HUDEP-2 (cell line): Measurements from ENCODE around the gene RIMS1.

Experiments used
- DNase-seq, 76 experiments: peaks; one replicate each; lab custom pipeline; 2025; ENCODE audit not compliant: unreplicated experiment in 76 of 76; lab: John Stamatoyannopoulos, UW

RIMS1 gene

DNA sequence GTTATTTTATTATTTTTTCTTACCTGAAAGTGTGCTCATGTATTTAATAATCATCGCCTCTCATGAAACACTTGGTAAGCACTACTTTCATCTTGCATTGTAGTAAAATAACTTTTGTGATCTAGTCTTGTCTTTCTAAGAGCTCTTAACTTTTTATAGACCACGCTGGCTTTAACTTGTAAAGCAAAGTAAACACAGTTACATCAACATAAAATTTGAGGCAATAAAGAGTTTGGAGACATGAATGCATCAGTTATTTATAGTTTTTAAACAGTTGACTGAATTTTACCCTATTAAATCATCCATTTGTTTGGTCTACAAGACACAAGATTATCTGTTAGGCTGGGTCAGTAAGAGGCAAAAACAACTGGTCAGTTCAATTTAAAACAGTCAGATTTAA lies 517.1 kb downstream of the RIMS1 start:
- no peak for DNase-seq

DNA sequence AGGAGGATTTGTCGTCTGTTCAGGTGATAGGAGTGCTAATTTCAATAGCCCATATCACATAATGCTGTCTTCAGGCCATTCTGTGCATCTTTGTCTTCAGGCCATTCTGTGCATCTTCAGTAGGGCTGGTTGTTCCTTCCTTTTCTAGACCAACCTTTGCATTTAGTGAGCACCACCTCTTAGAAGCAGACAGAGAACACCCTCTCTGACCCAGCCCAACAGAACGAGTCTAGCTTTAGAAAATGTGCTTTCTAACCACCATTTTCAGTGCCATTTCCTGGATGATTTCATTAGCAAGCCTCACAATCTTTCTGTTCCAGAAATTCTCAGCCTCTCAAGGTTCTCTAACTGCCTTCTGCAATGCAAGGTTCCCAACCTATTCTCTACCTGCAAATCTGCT lies 520.2 kb downstream of the RIMS1 start:
- DNase-seq, result no peak

DNA sequence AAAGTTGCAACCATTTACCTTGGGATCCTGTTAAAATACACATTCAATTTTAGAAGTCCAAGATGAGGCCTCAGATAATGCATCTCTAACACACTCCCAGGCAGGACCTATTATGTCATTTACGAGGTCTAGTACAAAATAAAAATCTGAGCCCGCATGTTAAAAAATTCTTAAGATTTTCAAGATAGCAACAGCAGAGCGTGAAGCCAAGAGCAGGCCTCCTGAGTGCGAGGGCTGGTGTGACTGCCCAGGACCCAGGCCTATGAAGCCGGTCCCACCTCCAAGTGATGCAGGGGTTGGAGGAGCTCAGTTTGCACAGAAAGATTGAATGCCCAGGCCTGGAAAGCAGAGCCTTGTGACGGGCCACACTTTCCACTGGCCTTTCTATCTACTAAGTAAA lies 524.4 kb downstream of the RIMS1 start:
- DNase-seq, result no peak

DNA sequence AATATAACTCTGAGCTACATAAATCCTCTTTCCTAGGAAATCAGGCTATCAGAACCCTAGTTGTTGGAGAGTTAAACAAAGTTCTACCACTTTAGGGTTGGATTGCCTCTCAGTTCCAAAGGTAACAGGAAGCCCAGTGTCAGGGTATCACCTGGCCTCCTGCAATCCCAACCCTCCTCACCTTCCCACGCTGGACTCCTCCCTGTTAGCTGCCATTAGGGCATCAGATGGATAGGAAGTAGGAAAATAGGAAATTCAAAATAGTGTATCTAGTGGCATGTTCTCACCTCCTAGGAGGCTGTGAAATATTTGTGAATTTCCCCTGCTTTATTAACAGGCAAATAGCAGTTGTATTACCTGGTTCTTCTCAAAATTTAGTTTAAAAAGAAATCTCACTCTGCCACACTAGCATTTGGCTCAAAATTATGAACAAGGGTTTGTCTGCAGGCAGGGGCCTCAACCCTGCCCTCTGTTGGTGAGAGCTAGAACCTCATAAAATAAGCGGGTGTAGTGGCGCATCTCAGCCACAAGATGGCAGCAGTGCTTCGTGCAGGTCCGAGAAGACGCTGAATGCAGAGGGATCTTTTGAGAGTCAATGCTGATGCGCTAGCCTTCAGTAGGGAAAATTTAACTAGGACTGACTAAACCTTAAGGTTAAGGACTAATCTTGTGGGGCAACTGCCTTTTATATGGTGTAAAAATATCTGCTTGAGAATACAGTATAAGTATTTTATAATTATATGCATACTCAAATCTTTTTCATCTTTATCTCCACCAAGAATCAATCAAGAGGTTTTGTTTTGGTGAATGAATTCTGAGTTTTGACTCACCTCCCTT lies 525.7 kb downstream of the RIMS1 start:
- peak in 68 of 76 experiments; percentile 4 to 90 (median 70) for DNase-seq

DNA sequence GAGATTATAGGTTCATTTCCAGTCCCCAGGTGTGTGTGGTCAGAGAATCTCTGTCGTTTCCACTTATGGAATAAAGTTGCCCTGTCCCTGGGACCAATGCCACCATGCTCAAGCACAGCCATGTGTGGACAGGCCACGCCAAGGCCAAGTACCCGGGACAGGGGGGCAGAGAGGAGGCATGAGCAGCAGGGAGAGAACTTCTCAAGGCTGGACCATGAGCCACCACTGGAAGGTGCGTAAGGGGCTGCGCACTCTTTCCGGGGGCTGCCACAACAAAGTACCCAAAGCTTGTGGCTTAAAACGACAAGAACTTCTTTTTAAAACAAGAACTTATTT lies 526.3 kb downstream of the RIMS1 start:
- DNase-seq, result no peak

DNA sequence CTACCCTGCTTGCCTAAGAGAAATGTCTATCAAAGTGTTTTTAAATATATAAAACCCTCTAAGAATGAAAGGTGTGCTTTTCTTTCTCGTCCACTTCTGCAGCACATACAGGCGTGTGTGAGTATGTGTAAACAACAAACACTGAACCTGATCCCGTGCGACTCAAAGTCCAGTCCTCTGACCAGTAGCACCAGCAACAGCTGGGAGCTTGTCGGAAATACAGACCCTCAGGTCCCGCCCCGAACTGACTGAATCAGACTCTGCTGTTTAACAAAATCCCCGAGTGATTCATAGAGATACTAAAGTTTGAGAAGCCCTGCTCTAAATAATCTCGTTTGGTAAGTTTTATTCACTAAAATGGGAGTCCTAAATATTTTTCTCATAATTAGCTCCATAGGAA lies 527.5 kb downstream of the RIMS1 start:
- no peak for DNase-seq

DNA sequence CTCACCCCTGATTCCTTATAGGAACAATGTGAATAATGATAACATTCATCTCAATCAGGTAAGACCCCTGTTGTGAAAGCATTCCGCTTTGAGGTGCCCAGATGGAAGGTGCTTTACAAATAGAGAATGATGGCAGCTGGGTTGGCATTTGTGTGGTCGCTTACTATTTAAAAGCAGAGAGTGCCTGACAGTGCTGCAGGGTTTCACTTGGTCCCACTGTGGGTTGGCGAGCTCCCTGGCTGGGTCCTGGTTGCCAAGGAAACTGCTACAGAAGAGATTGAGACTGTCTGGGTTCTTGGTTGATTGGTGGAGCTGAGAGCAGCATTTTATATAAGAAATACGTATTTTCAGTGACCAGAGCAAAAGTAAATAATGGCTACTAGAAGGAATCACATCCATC lies 528.3 kb downstream of the RIMS1 start:
- DNase-seq, result no peak

DNA sequence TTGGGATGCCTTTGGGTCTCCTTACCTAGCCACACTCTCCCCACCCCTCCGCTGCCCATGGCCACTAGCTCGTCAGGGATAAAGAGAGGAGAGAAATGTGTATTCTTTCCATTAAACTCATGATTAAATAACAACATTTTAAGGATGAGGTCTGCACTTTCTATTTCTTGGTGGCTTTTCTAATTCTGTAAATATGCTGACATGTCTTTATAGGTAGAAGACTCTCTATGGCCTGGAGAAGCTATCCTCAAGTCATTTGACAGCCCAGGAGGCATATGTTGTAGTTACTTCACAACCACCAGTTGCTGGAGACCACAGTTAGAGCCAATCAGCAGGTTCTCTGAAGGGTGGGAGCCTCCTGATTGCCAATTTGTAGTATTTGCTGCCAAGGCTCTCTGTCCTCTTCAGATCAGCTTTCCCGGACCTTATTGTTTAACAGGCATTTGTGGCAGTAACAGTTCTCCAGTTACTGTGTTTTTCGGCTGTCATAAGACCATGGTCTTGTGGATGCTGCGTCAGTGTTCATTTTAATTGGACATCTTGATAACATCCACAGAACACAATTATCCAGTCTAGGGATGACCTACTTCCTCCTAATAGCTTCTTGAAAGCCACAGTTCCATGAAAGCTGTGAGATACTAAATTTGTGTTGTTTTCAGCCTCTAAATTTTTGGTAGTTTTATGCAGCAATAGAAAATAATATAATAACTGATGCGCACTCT lies 530.6 kb downstream of the RIMS1 start:
- no peak for DNase-seq

DNA sequence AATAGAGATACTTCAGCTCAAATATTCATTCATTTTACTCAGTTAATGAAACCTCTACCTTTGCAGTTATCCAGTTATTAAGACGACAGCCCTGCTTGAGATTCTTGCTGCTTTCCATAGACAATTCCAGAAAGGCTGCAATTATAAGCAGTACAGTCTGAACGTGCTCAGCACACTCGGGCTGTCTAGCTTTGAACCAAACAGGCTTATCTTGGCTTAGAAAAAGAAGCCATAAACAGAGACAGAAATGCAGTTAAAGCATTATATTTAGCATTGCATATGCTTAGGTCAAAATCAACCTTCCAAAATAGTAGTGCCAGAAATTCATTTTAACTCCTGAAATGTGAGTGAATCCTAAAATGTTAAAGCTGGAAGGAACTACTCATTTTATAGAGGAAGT lies 531.4 kb downstream of the RIMS1 start:
- DNase-seq, result no peak

DNA sequence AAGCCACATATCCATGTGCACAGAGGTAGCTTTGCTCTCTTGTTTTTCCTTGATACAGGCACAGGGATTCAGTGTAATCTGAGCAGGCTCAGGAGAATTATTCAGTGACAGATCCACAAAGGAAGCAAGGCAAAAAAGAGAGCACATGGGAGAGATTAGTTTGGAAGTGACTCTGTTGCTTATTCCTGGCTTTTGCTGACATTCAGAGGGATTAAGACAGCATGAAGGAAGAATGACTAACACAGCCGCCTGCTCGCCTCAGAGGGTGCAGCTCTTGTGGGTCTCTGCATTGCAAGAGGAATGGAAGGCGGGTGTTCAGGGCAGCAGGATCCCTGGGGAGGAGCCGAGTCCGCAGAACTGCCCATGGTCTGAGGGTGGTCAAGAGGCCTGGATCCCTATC lies 532.1 kb downstream of the RIMS1 start:
- no peak for DNase-seq

DNA sequence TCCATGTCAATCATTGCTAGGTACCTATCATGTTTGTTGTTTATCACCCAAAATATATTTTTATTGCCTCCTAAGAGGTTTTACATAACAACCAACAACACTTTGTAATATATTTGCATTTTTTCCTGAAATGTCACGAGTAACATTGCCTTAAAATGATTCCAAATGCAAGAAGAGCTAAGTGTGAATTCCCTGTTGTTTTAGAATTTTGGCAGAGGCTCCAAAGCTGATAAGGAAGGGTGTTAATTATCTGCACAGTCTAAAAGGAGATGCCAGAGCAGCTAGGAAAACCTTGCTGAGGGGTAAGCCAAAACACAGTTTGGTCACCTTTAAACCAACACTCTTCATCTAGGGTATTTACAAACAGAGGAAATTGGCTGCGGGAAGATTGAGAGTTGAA lies 533.6 kb downstream of the RIMS1 start:
- no peak for DNase-seq

DNA sequence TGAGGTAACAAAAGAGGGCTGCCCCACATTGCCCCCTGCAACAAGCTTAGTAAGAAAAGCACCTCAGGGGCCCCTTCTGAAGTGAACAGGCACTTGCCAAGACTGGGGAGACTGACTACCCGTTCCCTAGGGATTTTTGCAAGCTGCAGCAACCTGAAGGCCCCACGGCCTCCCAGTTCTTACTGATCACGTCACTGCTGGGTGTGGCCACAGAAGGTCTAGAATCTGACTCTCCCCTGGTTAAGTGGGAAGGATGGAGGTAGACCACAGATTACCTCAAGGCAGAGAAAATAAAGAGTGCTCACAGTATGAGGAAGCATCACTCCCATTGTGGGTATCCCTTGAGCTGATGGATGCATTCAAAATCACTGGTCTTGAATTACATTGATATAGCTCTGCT lies 534.1 kb downstream of the RIMS1 start:
- no peak for DNase-seq

DNA sequence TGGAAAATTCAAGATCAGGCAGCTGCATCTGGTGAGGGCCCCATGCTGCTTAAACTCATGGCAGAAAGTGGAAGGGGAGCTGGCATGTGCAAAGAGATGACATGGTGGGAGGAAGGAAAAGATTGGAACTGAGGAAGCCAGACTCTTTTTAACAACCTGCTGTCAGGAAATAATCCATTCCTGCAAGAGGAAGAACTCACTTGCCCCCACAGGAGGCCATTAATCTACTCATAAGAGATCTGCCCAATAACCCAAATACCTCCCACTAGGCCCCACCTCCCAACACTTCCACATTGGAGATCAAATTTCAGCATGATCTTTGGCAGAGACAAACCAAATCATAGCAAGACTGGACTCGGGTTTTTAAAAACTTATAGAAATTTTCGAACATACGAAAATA lies 535.0 kb downstream of the RIMS1 start:
- no peak for DNase-seq

DNA sequence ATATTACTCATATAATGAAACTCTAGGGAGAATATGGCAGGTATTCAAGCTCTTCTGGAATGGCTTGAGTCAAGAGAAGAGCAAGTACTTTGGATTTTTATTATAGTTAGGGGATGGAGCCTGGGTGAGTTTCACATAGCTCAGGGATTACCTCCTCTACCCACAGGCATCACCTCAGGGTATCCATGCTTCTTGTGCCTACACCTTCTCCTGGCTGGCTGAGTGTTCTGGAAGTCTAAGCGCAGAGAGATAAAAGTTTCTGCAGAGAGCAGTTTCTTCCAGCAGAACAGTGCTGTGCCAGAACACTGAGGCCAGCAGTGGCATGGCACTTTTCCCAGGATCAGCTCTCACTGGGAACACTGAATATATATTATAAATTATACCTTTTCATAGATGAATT lies 535.8 kb downstream of the RIMS1 start:
- no peak for DNase-seq

DNA sequence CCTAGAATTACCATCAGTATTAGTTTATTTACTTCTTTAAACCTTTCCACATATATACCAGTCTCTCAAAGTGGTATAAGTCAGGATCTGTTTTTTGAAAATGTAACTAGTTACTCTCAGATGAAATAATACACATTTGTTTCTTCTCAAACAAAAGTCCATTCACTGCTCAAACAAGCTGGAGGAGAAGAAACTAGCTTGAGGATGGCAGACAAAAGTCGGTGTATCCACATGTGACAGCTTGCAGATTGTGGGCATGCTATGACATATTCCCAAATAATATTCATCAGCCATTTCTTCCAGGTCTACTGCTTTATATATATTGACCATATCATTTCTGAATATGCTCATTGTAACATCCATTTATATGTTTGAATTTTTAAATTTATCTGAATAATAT lies 538.1 kb downstream of the RIMS1 start:
- no peak for DNase-seq

DNA sequence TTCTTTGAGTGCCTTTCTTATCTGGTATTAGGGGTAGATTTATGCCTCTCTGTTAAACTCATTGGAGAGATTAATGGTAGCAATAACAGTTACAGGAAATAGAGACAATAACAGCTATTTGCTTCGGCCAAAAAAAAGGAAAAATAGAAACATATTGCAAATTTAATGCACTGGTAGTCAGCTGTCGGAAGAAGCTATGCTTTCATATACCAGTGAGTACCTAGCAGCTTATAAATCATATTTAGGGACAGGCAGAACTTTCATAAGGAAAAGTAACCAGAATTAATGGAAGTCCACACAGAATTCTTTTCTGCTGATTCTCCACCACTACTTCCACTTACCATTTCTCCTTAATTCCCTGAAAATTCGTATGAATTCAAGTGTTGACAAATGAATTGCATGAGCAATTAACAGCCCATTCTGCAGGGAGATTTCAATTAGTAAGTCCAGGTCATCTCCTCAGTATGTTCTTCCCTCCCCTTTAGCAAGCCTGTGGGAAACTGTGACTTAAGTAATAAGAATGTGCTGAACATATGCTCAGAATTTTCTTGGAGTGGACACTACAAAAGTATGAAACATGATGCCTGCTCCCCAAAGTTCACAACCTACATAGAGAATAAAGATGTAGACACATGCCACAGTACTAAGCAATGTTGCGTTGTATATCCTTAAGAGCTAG lies 538.8 kb downstream of the RIMS1 start:
- no peak for DNase-seq

DNA sequence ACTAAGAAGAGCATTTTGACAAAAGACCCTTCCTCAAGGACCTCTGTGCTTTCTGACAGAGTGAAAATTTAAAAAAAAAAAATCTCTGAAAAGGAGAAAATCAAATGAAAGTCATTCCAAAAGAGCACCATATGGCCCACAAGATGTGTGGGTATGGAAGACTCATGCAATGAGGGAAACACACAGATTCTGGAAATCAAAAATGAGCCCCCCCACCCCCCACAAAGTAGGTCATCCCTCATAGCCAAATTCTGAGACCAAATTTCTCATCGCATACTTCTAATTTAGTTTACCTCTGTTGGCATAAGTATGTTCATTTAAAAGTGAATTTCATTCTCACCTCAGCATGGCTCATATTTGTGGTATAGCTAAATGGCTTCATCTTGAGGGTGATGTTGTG lies 554.3 kb downstream of the RIMS1 start:
- DNase-seq, result no peak

DNA sequence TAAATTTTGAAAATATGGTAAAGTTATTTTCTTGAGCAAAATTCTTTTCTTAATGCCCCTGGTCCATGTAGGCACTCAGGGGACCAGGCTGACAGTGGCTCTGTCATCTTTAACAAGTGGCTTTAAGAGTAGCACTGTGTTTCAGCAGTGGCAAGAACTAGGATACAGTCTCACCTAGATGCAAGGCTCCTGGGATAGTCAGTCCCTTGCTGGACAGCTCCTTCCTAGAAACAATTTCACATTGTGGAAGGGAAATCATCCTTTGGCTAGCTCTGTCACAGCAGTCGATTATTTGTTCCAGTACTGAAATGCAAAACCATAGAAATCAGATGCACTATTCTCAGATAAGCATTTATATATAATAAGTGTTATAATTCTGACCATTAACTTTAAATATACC lies 560.1 kb downstream of the RIMS1 start:
- no peak for DNase-seq
